HepG2 (cell line): ENCODE results near the gene EGFL8. TPM values are rescaled to one million over a fixed set of nuclear protein-coding genes. Genes with fewer than 3 reads are reported as not detected.

Experiments
- ARNTL ChIP-seq: sonication (generic); formaldehyde crosslinking; IDR thresholded peaks from 2 replicates; pipeline ENCODE4 v1.4.0; 2020; ENCODE audit warnings: mild to moderate bottlenecking, missing genetic modification reagents
- DR1 ChIP-seq: sonication (generic); formaldehyde crosslinking; IDR thresholded peaks from 2 replicates; pipeline ENCODE4 v1.8.0; 2021; ENCODE audit warnings: mild to moderate bottlenecking, missing genetic modification reagents, inconsistent platforms
- FIP1L1 ChIP-seq: fragments of 200-400 bp; formaldehyde crosslinking; IDR thresholded peaks from 2 replicates; pipeline ENCODE4 v1.6.1; 2018; ENCODE audit warnings: low read depth, mild to moderate bottlenecking, low read length, moderate library complexity, borderline replicate concordance; ENCODE audit not compliant: insufficient read depth
- HOXA5 ChIP-seq: sonication (generic); formaldehyde crosslinking; IDR thresholded peaks from 2 replicates; pipeline ENCODE4 v1.4.0; 2020; ENCODE audit warnings: missing genetic modification reagents
- JDP2 ChIP-seq: sonication (generic); formaldehyde crosslinking; IDR thresholded peaks from 2 replicates; pipeline ENCODE4 v1.8.1; 2022; ENCODE audit warnings: missing genetic modification reagents, borderline replicate concordance
- TAF15 ChIP-seq: fragments of 200-400 bp; formaldehyde crosslinking; IDR thresholded peaks from one replicate; pipeline ENCODE4 v1.6.1; 2018; ENCODE audit warnings: mild to moderate bottlenecking, low read depth, low read length; ENCODE audit not compliant: poor library complexity, severe bottlenecking
- ZNF652 ChIP-seq: IDR thresholded peaks from 2 replicates; pipeline ENCODE4 v1.6.1; 2016; ENCODE audit warnings: low read depth, borderline replicate concordance
- ZSCAN25 ChIP-seq: sonication (generic); formaldehyde crosslinking; IDR thresholded peaks from 2 replicates; pipeline ENCODE4 v1.8.0; 2022; ENCODE audit warnings: mild to moderate bottlenecking, missing genetic modification reagents
- polyA plus RNA-seq, 8 experiments: library from polyadenylated mRNA; depleted of rRNA in 3 of 8; stranded (reverse) in 7 of 8; unstranded in 1 of 8; fragments of >200 nt; fragmentation: Illumina TruSeq in 4 of 8; extraction: Trizol in 4 of 8; gene quantifications; 2 replicates each; pipeline versions ENCODE4 v1.2.1 to v1.2.3, GENCODE V29; 2011 to 2016; ENCODE audit warnings: low read depth in 4 of 8, missing spikeins in 1 of 8, mixed read lengths in 1 of 8; ENCODE audit not compliant: insufficient read depth in 1 of 8
- total RNA-seq, 5 experiments: library from RNA; depleted of rRNA; stranded (reverse); fragments of >200 nt; fragmentation: Illumina TruSeq; extraction: Trizol; gene quantifications; 2 replicates each; pipeline ENCODE4 v1.2.3, GENCODE V29; 2016; ENCODE audit warnings: low read depth in 1 of 5
- TF ChIP-seq, protein P1 (sequence below): sonication (generic); formaldehyde crosslinking; IDR thresholded peaks from 2 replicates; pipeline ENCODE4 v1.9.0; 2022; ENCODE audit warnings: missing genetic modification reagents, mild to moderate bottlenecking, borderline replicate concordance
- TF ChIP-seq, protein P2 (sequence below): sonication (generic); formaldehyde crosslinking; IDR thresholded peaks from 2 replicates; pipeline ENCODE4 v1.4.0; 2020; ENCODE audit warnings: missing genetic modification reagents, borderline replicate concordance
- TF ChIP-seq, protein P3 (sequence below): sonication (generic); formaldehyde crosslinking; IDR thresholded peaks from 2 replicates; pipeline ENCODE4 v1.4.0; 2020; ENCODE audit warnings: missing genetic modification reagents, mild to moderate bottlenecking, borderline replicate concordance
- TF ChIP-seq, protein P4 (sequence below): sonication (generic); formaldehyde crosslinking; IDR thresholded peaks from 2 replicates; pipeline ENCODE4 v1.4.0; 2020; ENCODE audit warnings: mild to moderate bottlenecking, missing genetic modification reagents
- TF ChIP-seq, protein P5 (sequence below): sonication (generic); formaldehyde crosslinking; IDR thresholded peaks from 2 replicates; pipeline ENCODE4 v1.4.0; 2020; ENCODE audit warnings: missing genetic modification reagents

EGFL8 gene
- total and polyA plus RNA-seq, 2 of the 13 experiments (the other 11 are each of a cell fraction or from before 2014, with no cell fraction given), result 10.0 to 11.5 TPM

DNA sequence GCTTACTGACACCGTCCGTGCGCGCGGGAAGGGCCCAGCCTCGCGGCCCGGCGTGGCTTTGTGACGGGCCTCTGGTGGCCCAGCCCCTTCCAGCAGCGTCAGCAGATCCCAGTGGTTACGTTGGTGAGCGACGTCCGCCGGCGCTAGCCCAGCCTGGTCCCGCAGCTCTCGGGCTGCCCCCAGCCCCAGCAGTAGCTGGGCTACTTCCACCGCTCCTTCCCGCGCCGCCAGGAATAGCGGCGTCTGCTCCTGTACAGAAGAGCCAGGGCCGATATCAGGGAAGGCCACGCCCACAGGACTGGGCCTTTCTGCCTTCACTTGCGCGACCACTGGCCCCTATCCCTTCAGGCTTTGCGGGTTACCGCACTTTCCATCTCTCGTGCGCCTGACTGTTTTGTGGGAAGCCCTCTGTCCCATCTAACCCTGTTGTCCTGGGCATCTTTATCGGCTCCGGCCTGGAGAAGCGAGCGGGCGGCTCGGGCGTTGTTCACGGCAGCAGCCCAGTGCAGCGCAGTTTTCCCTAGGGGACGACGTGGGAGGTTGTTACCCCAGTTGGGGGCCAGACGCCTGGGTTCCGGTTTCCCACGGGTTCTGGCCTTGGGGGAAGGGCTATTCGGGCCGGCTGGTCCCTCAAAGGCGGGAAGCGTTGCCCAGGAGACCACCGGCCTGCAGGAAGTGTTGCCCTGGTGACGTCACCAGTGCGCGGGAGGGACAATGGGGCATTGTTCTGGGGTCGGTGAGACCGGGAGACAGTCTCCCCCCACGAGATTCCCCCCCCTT, 31.7 kb downstream of the EGFL8 start (continued):
- TF ChIP-seq, protein P1, sequence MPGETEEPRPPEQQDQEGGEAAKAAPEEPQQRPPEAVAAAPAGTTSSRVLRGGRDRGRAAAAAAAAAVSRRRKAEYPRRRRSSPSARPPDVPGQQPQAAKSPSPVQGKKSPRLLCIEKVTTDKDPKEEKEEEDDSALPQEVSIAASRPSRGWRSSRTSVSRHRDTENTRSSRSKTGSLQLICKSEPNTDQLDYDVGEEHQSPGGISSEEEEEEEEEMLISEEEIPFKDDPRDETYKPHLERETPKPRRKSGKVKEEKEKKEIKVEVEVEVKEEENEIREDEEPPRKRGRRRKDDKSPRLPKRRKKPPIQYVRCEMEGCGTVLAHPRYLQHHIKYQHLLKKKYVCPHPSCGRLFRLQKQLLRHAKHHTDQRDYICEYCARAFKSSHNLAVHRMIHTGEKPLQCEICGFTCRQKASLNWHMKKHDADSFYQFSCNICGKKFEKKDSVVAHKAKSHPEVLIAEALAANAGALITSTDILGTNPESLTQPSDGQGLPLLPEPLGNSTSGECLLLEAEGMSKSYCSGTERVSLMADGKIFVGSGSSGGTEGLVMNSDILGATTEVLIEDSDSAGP (CRISPR knock-in tag), result peak; percentile 92; the same call in 1 of the 2 replicates
- peak; percentile 41; the same call in 1 of the 2 replicates for TF ChIP-seq ARNTL (CRISPR knock-in tag)
- TF ChIP-seq, protein P2, sequence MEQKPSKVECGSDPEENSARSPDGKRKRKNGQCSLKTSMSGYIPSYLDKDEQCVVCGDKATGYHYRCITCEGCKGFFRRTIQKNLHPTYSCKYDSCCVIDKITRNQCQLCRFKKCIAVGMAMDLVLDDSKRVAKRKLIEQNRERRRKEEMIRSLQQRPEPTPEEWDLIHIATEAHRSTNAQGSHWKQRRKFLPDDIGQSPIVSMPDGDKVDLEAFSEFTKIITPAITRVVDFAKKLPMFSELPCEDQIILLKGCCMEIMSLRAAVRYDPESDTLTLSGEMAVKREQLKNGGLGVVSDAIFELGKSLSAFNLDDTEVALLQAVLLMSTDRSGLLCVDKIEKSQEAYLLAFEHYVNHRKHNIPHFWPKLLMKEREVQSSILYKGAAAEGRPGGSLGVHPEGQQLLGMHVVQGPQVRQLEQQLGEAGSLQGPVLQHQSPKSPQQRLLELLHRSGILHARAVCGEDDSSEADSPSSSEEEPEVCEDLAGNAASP (CRISPR knock-in tag), result peak; percentile 58; the same call in 1 of the 2 replicates
- peak; percentile 76; the same call in 1 of the 2 replicates for TF ChIP-seq JDP2 (CRISPR knock-in tag)
- TF ChIP-seq, protein P3, sequence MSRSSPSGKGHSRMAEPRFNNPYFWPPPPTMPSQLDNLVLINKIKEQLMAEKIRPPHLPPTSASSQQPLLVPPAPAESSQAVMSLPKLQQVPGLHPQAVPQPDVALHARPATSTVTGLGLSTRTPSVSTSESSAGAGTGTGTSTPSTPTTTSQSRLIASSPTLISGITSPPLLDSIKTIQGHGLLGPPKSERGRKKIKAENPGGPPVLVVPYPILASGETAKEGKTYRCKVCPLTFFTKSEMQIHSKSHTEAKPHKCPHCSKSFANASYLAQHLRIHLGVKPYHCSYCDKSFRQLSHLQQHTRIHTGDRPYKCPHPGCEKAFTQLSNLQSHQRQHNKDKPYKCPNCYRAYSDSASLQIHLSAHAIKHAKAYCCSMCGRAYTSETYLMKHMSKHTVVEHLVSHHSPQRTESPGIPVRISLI (CRISPR knock-in tag), result no peak; the same call in 1 of the 2 replicates
- TF ChIP-seq DR1 (CRISPR knock-in tag), result peak; percentile 24; the same call in 1 of the 2 replicates
- peak; percentile 17 for TF ChIP-seq ZSCAN25 (CRISPR knock-in tag)
- no peak for TF ChIP-seq FIP1L1
- no peak; the same call in 1 of the 2 replicates for TF ChIP-seq HOXA5
- TF ChIP-seq TAF15, result peak; percentile 62
- TF ChIP-seq, protein P4, sequence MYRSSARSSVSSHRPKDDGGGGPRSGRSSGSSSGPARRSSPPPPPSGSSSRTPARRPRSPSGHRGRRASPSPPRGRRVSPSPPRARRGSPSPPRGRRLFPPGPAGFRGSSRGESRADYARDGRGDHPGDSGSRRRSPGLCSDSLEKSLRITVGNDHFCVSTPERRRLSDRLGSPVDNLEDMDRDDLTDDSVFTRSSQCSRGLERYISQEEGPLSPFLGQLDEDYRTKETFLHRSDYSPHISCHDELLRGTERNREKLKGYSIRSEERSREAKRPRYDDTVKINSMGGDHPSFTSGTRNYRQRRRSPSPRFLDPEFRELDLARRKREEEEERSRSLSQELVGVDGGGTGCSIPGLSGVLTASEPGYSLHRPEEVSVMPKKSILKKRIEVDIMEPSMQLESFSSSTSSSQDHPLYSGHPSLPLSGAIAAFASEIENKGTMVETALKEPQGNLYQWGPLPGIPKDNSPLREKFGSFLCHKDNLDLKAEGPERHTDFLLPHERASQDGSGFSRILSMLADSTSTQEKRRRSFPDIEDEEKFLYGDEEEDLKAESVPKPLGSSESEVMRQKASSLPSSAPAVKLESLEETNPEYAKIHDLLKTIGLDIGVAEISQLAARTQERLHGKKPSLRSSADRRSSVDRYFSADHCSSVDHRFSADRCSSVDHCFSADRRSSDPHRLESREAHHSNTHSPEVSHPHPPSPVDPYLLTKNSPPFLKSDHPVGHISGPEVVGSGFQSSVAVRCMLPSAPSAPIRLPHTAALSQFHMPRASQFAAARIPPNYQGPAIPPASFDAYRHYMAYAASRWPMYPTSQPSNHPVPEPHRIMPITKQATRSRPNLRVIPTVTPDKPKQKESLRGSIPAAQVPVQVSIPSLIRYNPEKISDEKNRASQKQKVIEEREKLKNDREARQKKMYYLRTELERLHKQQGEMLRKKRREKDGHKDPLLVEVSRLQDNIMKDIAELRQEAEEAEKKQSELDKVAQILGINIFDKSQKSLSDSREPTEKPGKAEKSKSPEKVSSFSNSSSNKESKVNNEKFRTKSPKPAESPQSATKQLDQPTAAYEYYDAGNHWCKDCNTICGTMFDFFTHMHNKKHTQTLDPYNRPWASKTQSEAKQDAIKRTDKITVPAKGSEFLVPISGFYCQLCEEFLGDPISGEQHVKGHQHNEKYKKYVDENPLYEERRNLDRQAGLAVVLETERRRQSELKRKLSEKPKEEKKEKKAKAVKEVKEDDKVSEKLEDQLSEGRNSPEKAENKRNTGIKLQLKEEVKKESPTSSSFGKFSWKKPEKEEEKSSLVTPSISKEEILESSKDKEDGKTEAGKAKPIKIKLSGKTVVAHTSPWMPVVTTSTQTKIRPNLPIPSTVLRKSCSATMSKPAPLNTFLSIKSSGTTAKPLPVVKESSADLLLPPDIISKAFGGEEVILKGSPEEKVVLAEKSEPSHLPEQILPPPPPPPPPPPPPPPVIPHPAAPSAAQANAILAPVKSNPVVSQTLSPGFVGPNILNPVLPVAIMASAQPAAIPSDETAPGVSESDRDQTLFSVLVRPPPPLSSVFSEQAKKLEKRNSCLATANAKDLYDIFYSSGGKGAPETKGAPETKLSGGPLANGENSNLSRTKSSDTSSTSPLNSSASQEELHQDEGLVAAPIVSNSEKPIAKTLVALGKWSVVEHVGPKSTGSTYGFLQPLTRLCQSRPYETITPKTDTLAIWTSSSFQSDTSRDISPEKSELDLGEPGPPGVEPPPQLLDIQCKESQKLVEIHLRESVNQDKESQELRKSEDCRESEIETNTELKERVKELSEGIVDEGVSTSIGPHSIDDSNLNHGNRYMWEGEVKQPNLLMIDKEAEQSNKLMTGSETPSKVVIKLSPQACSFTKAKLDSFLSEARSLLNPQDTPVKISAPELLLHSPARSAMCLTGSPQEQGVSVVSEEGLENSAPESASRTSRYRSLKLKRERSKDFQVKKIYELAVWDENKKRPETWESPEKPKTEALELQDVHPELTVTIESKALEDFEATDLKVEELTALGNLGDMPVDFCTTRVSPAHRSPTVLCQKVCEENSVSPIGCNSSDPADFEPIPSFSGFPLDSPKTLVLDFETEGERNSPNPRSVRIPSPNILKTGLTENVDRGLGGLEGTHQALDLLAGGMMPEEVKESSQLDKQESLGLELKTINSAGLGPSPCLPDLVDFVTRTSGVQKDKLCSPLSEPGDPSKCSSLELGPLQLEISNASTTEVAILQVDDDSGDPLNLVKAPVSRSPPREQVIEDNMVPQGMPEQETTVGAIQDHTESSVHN, result peak; percentile 73; the same call in 1 of the 2 replicates
- TF ChIP-seq, protein P5, sequence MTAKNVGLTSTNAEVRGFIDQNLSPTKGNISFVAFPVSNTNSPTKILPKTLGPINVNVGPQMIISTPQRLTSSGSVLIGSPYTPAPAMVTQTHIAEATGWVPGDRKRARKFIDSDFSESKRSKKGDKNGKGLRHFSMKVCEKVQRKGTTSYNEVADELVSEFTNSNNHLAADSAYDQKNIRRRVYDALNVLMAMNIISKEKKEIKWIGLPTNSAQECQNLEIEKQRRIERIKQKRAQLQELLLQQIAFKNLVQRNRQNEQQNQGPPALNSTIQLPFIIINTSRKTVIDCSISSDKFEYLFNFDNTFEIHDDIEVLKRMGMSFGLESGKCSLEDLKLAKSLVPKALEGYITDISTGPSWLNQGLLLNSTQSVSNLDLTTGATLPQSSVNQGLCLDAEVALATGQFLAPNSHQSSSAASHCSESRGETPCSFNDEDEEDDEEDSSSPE (CRISPR knock-in tag), result peak; percentile 96
- TF ChIP-seq ZNF652 (CRISPR knock-in tag), result no peak; the same call in 1 of the 2 replicates
